HepG2 (cell line): ENCODE measurements around the gene DPYD. TPM values are rescaled to one million over a fixed set of nuclear protein-coding genes. Genes with fewer than 3 reads are reported as not detected.

Source experiments
- ATAC-seq: fragments of 200-7000 bp; cut with Tn5 transposase; 3 replicates; pipeline ENCODE4 v1.9.1; 2020; ENCODE audit warnings: mild to moderate bottlenecking, moderate library complexity
- BruUV-seq: library from RNA; stranded (reverse); fragments of 400-500 nt; replicated peaks from 2 replicates; lab custom pipeline; 2021; lab: Mats Ljungman, UMichigan
- CTCF ChIA-PET: fragments of 300-600 bp; formaldehyde crosslinking; extraction: SDS; loops from one replicate; lab custom pipeline; 2021; ENCODE audit warnings: low total read pairs, inconsistent platforms, low intra/inter-chr PET ratio; lab: Yijun Ruan, JAX
- POLR2A ChIA-PET: fragments of 350-600 bp; sonication (Branson Sonifier 250); formaldehyde crosslinking; loops from one replicate; lab custom pipeline; 2020; ENCODE audit warnings: antibody characterized with exemption, inconsistent platforms; lab: Yijun Ruan, JAX
- DNase-seq: peaks from one replicate; pipeline ENCODE4 v3.0.0-alpha.2; 2015; ENCODE audit warnings: low spot score
- FAIRE-seq: peaks from 3 replicates; lab custom pipeline; 2011; peaks lifted over from hg19 to GRCh38; lab: Jason Lieb, UNC
- H2AFZ ChIP-seq: one replicate; pipeline ENCODE4 v1.6.1; 2011; ENCODE audit warnings: low read length, inconsistent platforms
- H3K27ac ChIP-seq: fragments of 300-600 bp; 3 replicates; pipeline ENCODE4 v1.8.0; 2011; ENCODE audit warnings: mixed run types, mild to moderate bottlenecking, mixed read lengths, low read length, inconsistent platforms; ENCODE audit not compliant: insufficient read depth; ENCODE audit errors: extremely low read length
- H3K27me3 ChIP-seq, 2 experiments: fragments of 200-600 bp in 1 of 2; 2 replicates in 1 of 2; 3 replicates in 1 of 2; pipeline versions ENCODE4 v1.6.0 to v1.8.0; 2011; ENCODE audit warnings: low read length in 2 of 2, mild to moderate bottlenecking in 2 of 2, moderate library complexity in 2 of 2, inconsistent platforms in 1 of 2; ENCODE audit not compliant: insufficient read depth in 2 of 2, control insufficient read depth in 1 of 2
- H3K36me3 ChIP-seq, 2 experiments: fragments of 200-600 bp in 1 of 2; replicated peaks in 1 of 2; 2 replicates in 1 of 2; 3 replicates in 1 of 2; pipeline versions ENCODE4 v1.5.1 to v1.8.0; 2011; ENCODE audit warnings: low read length in 2 of 2, inconsistent platforms in 1 of 2; ENCODE audit not compliant: insufficient read depth in 2 of 2, control insufficient read depth in 1 of 2
- H3K4me1 ChIP-seq: 2 replicates; pipeline ENCODE4 v1.5.1; 2012; ENCODE audit warnings: low read length, inconsistent platforms; ENCODE audit not compliant: insufficient read depth
- H3K4me2 ChIP-seq: 2 replicates; pipeline ENCODE4 v1.6.0; 2011; ENCODE audit warnings: low read depth, low read length, inconsistent platforms
- H3K4me3 ChIP-seq, 3 experiments: fragments of 200-600 bp in 1 of 3; sonication (generic), shearing (Covaris generic) in 1 of 3; replicated peaks in 1 of 3; 2 replicates each; pipeline ENCODE4 v1.5.1; 2011 to 2016; ENCODE audit warnings: low read length in 3 of 3, inconsistent platforms in 2 of 3, low read depth in 2 of 3, mild to moderate bottlenecking in 2 of 3, control low read depth in 1 of 3, mixed read lengths in 1 of 3; ENCODE audit not compliant: insufficient read depth in 1 of 3
- H3K79me2 ChIP-seq: one replicate; pipeline ENCODE4 v1.6.1; 2011; ENCODE audit warnings: low read length, inconsistent platforms; ENCODE audit not compliant: insufficient read depth
- H3K9ac ChIP-seq: 2 replicates; pipeline ENCODE4 v1.6.0; 2011; ENCODE audit warnings: mild to moderate bottlenecking, low read depth, low read length, inconsistent platforms; ENCODE audit not compliant: insufficient read depth
- H3K9me3 ChIP-seq: 2 replicates; pipeline ENCODE4 v1.5.1; 2012; ENCODE audit warnings: mild to moderate bottlenecking, low read length
- H4K20me1 ChIP-seq: 2 replicates; pipeline ENCODE4 v1.6.0; 2011; ENCODE audit warnings: inconsistent platforms, mild to moderate bottlenecking, low read length, moderate library complexity; ENCODE audit not compliant: insufficient read depth
- ATF3 ChIP-seq: sonication (generic); formaldehyde crosslinking; IDR thresholded peaks from 2 replicates; pipeline ENCODE4 v1.4.0; 2020; ENCODE audit warnings: missing genetic modification reagents
- KDM1A ChIP-seq: IDR thresholded peaks from 2 replicates; pipeline ENCODE4 v1.6.1; 2016; ENCODE audit warnings: missing compliant biosample characterization
- MTF1 ChIP-seq: sonication (generic); formaldehyde crosslinking; IDR thresholded peaks from 2 replicates; pipeline ENCODE4 v1.5.0; 2020; ENCODE audit warnings: missing genetic modification reagents
- RBM39 ChIP-seq: fragments of 200-400 bp; formaldehyde crosslinking; IDR thresholded peaks from one replicate; pipeline ENCODE4 v1.6.1; 2018; ENCODE audit warnings: antibody characterized with exemption, mild to moderate bottlenecking, low read depth, low read length; ENCODE audit not compliant: poor library complexity, severe bottlenecking
- SIX4 ChIP-seq: sonication (generic); formaldehyde crosslinking; IDR thresholded peaks from 2 replicates; pipeline ENCODE4 v1.4.0; 2020; ENCODE audit warnings: missing genetic modification reagents
- THAP8 ChIP-seq: sonication (generic); formaldehyde crosslinking; IDR thresholded peaks from 2 replicates; pipeline ENCODE4 v1.5.1; 2020; ENCODE audit warnings: missing genetic modification reagents, mild to moderate bottlenecking, borderline replicate concordance
- UBTF ChIP-seq: sonication (generic); formaldehyde crosslinking; IDR thresholded peaks from 2 replicates; pipeline ENCODE4 v1.4.0; 2020; ENCODE audit warnings: mild to moderate bottlenecking, missing genetic modification reagents
- ZBTB1 ChIP-seq: sonication (generic); formaldehyde crosslinking; IDR thresholded peaks from 2 replicates; pipeline ENCODE4 v1.4.0; 2020; ENCODE audit warnings: missing genetic modification reagents, borderline replicate concordance
- ZNF207 ChIP-seq: fragments of 450-650 bp; IDR thresholded peaks from 2 replicates; pipeline ENCODE4 v1.6.1; 2016; ENCODE audit warnings: antibody characterized with exemption, borderline replicate concordance
- ZNF318 ChIP-seq: sonication (generic); formaldehyde crosslinking; IDR thresholded peaks from 2 replicates; pipeline ENCODE4 v1.4.0; 2020; ENCODE audit warnings: mild to moderate bottlenecking, missing genetic modification reagents
- ZNF354B ChIP-seq: sonication (generic); formaldehyde crosslinking; IDR thresholded peaks from 2 replicates; pipeline ENCODE4 v1.8.0; 2022; ENCODE audit warnings: mild to moderate bottlenecking, missing genetic modification reagents
- ZNF557 ChIP-seq: sonication (generic); formaldehyde crosslinking; IDR thresholded peaks from 2 replicates; pipeline ENCODE4 v1.4.0; 2020; ENCODE audit warnings: missing genetic modification reagents
- ZNF569 ChIP-seq: sonication (generic); formaldehyde crosslinking; IDR thresholded peaks from 2 replicates; pipeline ENCODE4 v1.5.0; 2020; ENCODE audit warnings: mild to moderate bottlenecking, missing genetic modification reagents, moderate library complexity, borderline replicate concordance
- ZNF580 ChIP-seq: IDR thresholded peaks from 2 replicates; pipeline ENCODE4 v1.6.1; 2016; ENCODE audit warnings: low read depth, borderline replicate concordance
- WGBS: methylation state at CpG from one replicate; pipeline ENCODE4 v1.1.6; 2017; ENCODE audit warnings: low lambda C conversion rate; 5-methylcytosine and 5-hydroxymethylcytosine counted together
- in situ Hi-C: cut with HindIII; loops from 2 replicates; pipeline ENCODE4 v1.10.0; 2017; ENCODE audit warnings: low pct_unique_long_range_greater_than_20kb; ENCODE audit not compliant: extremely low pct_ligation_motif_present
- intact Hi-C: fragments of 100-400 bp; cut with micrococcal nuclease; formaldehyde crosslinking; loops from one replicate; pipeline ENCODE4 v1.10.0; 2022; ENCODE audit not compliant: unreplicated experiment
- polyA plus RNA-seq, 8 experiments: library from polyadenylated mRNA; depleted of rRNA in 3 of 8; stranded (reverse) in 7 of 8; unstranded in 1 of 8; fragments of >200 nt; fragmentation: Illumina TruSeq in 4 of 8; extraction: Trizol in 4 of 8; gene quantifications; 2 replicates each; pipeline versions ENCODE4 v1.2.1 to v1.2.3, GENCODE V29; 2011 to 2016; ENCODE audit warnings: low read depth in 4 of 8, missing spikeins in 1 of 8, mixed read lengths in 1 of 8; ENCODE audit not compliant: insufficient read depth in 1 of 8
- total RNA-seq, 5 experiments: library from RNA; depleted of rRNA; stranded (reverse); fragments of >200 nt; fragmentation: Illumina TruSeq; extraction: Trizol; gene quantifications; 2 replicates each; pipeline ENCODE4 v1.2.3, GENCODE V29; 2016; ENCODE audit warnings: low read depth in 1 of 5

DPYD gene
- total and polyA plus RNA-seq, 2 of the 13 experiments (the other 11 are each of a cell fraction or from before 2014, with no cell fraction given), result 1.3 to 3.4 TPM

GRCh38 chr1:97078872-97079271 lies 842.0 kb downstream of the DPYD start:
- Histone ChIP-seq H3K36me3 (no peaks in the 10 kb centered on the region), H3K9me3 (no peaks in the 10 kb centered on the region), H3K4me3 (no peak overlapping the region), H2AFZ (no peak overlapping the region), H3K79me2 (no peaks in the 10 kb centered on the region), H3K9ac (no peak overlapping the region), H4K20me1 (no peaks in the 10 kb centered on the region), H3K27me3 (no peaks in the 10 kb centered on the region), H3K27ac (no peak overlapping the region), H3K4me2 (no peak overlapping the region), H3K4me1 (no peaks in the 10 kb centered on the region)
- ATAC-seq (no peak), DNase-seq (no peak), FAIRE-seq (no peak)
- CTCF ChIA-PET, result no interaction called here
- TF ChIP-seq ZNF580 (CRISPR knock-in tag) (no peak), ZNF354B (CRISPR knock-in tag) (no peak), KDM1A (CRISPR knock-in tag) (no peak), ZNF569 (CRISPR knock-in tag) (no peak), ATF3 (CRISPR knock-in tag) (no peak), ZBTB1 (CRISPR knock-in tag) (no peak), SIX4 (CRISPR knock-in tag) (no peak), RBM39 (no peak), UBTF (CRISPR knock-in tag) (no peak), ZNF318 (CRISPR knock-in tag) (no peak), THAP8 (no peak), ZNF207 (no peak), MTF1 (CRISPR knock-in tag) (no peak), ZNF557 (no peak)
- WGBS, result 86% methylated on average over 6 of the region's 6 CpGs
- in situ Hi-C loops (no loop called here), intact Hi-C loops (no loop called here)
- BruUV-seq, result no TSS peak
- POLR2A ChIA-PET, result no interaction called here
